PC-9 (cell line): ENCODE data around the gene CLDN25. TPM values are rescaled to one million over a fixed set of nuclear protein-coding genes. Genes with fewer than 3 reads are reported as not detected.

ENCODE experiments used
- BruUV-seq: library from RNA; stranded (reverse); fragments of 400-500 nt; replicated peaks from 2 replicates; lab custom pipeline; 2021; lab: Mats Ljungman, UMichigan
- CTCF ChIA-PET: fragments of 300-600 bp; sonication (Branson Sonifier 250); formaldehyde crosslinking; loops from one replicate; lab custom pipeline; 2022; ENCODE audit warnings: antibody characterized with exemption; lab: Charles Lee
- POLR2A ChIA-PET: fragments of 300-600 bp; sonication (Branson Sonifier 250); formaldehyde crosslinking; loops from one replicate; lab custom pipeline; 2022; ENCODE audit warnings: antibody characterized with exemption; ENCODE audit not compliant: unreplicated experiment; lab: Charles Lee
- DNase-seq, 2 experiments: peaks; one replicate each; pipeline versions ENCODE4 v3.0.0 to v3.0.0-alpha.2; 2015 to 2022; ENCODE audit warnings: mixed read lengths in 1 of 2
- H2AFZ ChIP-seq: fragments of 200-600 bp; sonication (generic); 2 replicates; pipeline ENCODE4 v1.8.1; 2017; ENCODE audit warnings: antibody characterized with exemption
- H3F3A ChIP-seq: fragments of 200-600 bp; sonication (generic); 2 replicates; pipeline ENCODE4 v1.8.1; 2017; ENCODE audit warnings: antibody characterized with exemption, mild to moderate bottlenecking, low read depth; ENCODE audit not compliant: insufficient read depth
- H3K27ac ChIP-seq: fragments of 200-600 bp; sonication (generic); 2 replicates; pipeline ENCODE4 v1.6.1; 2016; ENCODE audit warnings: mixed run types
- H3K27me3 ChIP-seq: fragments of 200-600 bp; sonication (generic); 2 replicates; pipeline ENCODE4 v1.6.1; 2016; ENCODE audit warnings: low read depth, mixed run types; ENCODE audit not compliant: insufficient read depth
- H3K36me3 ChIP-seq: fragments of 200-600 bp; sonication (generic); 2 replicates; pipeline ENCODE4 v1.6.1; 2016; ENCODE audit warnings: low read depth, mixed run types
- H3K4me1 ChIP-seq: fragments of 200-600 bp; sonication (generic); replicated peaks from 2 replicates; pipeline ENCODE4 v1.6.1; 2016; ENCODE audit warnings: mixed run types; ENCODE audit not compliant: insufficient read depth
- H3K4me2 ChIP-seq: fragments of 200-600 bp; sonication (generic); 2 replicates; pipeline ENCODE4 v1.6.1; 2017; ENCODE audit warnings: mixed run types
- H3K4me3 ChIP-seq: fragments of 200-600 bp; sonication (generic); 2 replicates; pipeline ENCODE4 v1.6.1; 2016; ENCODE audit warnings: mixed run types
- H3K79me2 ChIP-seq: fragments of 200-600 bp; sonication (generic); 2 replicates; pipeline ENCODE4 v1.6.1; 2017; ENCODE audit warnings: low read depth, mixed run types
- H3K9me2 ChIP-seq: fragments of 200-600 bp; sonication (generic); 2 replicates; pipeline ENCODE4 v1.8.1; 2017; ENCODE audit warnings: mild to moderate bottlenecking; ENCODE audit not compliant: insufficient read depth
- H3K9me3 ChIP-seq: fragments of 200-600 bp; sonication (generic); 2 replicates; pipeline ENCODE4 v1.8.1; 2016; ENCODE audit warnings: low read depth; ENCODE audit not compliant: insufficient read depth
- H4K20me1 ChIP-seq: fragments of 200-600 bp; sonication (generic); 2 replicates; pipeline ENCODE4 v1.8.1; 2017; ENCODE audit not compliant: insufficient read depth
- EZH2 ChIP-seq: fragments of 200-600 bp; sonication (generic); IDR thresholded peaks from 2 replicates; pipeline ENCODE4 v1.8.0; 2017; ENCODE audit warnings: antibody characterized with exemption, low read depth
- intact Hi-C: fragments of 100-400 bp; cut with micrococcal nuclease; formaldehyde crosslinking; loops from one replicate; pipeline ENCODE4 v1.10.0; 2022; ENCODE audit not compliant: unreplicated experiment
- total RNA-seq: library from RNA; stranded (reverse); gene quantifications from 2 replicates; pipeline ENCODE4 v1.2.3, GENCODE V29; 2021
- TF ChIP-seq, protein P1 (sequence below): fragments of 200-600 bp; sonication (generic); conservative IDR thresholded peaks from 2 replicates; pipeline ENCODE4 v1.6.1; 2017; ENCODE audit warnings: mixed run types, antibody characterized with exemption, mild to moderate bottlenecking, moderate library complexity

Gene CLDN25
- total RNA-seq, 1 experiment from 2014 or later = not detected

DNA sequence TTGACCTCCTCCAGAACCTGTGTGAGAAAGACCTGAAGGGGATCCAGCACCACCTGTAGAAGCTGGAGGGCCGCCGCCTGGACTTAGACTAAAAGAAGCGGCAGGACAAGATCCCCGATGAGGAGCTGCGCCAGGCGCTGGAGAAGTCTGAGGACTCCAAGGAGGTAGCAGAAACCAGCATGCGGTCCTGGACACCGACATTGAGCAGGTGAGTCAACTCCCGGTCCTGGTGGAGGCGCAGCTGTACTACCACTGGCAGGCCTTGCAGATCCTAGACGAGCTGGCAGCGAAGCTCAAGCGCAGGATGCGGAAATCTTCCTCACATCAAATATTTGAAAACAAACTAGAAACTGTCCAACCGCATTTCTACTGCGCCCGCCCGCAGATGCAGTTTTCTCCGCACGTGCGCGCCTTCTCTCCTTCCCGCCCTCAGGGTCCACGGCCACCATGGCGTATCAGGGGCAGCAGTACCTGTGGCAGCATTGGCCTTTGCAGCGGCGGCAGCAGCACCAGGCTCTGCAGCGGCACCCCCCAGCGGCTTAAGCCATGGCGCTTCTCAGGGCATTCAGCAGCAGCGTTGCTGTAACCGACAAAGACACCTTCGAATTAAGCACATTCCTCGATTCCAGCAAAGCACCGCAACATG lies 10.2 kb downstream of the CLDN25 start:
- Histone ChIP-seq H3K4me3 (no peak overlapping the region), H3K27me3 (peaks cover 36% of the 10 kb centered on the region), H4K20me1 (no peaks in the 10 kb centered on the region), H2AFZ (no peak overlapping the region), H3F3A (no peaks in the 10 kb centered on the region), H3K4me1 (no peaks in the 10 kb centered on the region), H3K9me2 (0 out of 2 replicates have a peak, but pooled peaks cover 3% of the 10 kb centered on the region), H3K9me3 (no peaks in the 10 kb centered on the region), H3K36me3 (no peaks in the 10 kb centered on the region), H3K79me2 (no peaks in the 10 kb centered on the region), H3K27ac (no peak overlapping the region), H3K4me2 (no peak overlapping the region)
- CTCF ChIA-PET = no interaction called here
- no TSS peak for BruUV-seq
- TF ChIP-seq, protein P1, sequence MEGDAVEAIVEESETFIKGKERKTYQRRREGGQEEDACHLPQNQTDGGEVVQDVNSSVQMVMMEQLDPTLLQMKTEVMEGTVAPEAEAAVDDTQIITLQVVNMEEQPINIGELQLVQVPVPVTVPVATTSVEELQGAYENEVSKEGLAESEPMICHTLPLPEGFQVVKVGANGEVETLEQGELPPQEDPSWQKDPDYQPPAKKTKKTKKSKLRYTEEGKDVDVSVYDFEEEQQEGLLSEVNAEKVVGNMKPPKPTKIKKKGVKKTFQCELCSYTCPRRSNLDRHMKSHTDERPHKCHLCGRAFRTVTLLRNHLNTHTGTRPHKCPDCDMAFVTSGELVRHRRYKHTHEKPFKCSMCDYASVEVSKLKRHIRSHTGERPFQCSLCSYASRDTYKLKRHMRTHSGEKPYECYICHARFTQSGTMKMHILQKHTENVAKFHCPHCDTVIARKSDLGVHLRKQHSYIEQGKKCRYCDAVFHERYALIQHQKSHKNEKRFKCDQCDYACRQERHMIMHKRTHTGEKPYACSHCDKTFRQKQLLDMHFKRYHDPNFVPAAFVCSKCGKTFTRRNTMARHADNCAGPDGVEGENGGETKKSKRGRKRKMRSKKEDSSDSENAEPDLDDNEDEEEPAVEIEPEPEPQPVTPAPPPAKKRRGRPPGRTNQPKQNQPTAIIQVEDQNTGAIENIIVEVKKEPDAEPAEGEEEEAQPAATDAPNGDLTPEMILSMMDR = no peak
- no peak for TF ChIP-seq EZH2
- POLR2A ChIA-PET = no interaction called here
- DNase-seq = no peak
- intact Hi-C loops = no loop called here

DNA sequence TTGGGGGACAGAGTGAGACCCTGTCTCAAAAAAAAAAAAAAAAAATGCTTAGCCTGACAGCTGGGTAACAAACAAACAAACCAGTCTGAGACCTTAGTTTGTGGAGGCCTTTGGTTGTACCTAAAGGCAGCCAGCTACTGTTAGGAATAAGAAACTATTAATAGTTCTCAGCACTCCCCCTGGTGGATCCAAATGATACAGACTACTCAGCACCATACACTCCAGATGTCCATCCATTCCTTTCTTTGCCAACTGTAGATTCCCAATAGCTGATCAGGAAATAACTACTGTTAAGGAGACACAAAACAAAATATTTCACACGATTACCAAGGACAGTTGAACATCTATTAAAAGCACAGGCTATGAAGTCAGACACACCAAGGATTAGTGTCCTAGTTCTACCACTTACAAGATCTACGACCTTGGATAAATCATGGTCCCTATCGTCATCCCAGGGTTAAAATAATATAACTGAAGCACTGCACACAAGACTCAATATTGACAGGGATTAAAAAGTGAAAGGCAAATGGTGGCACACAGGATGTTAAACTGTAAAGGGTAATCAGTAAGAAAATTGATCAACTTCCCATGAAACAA lies 17.2 kb downstream of the CLDN25 start:
- Histone ChIP-seq H3F3A (no peaks in the 10 kb centered on the region), H3K4me3 (no peak overlapping the region), H3K9me2 (no peaks in the 10 kb centered on the region), H3K27me3 (no peaks in the 10 kb centered on the region), H3K9me3 (no peaks in the 10 kb centered on the region), H3K36me3 (no peaks in the 10 kb centered on the region), H2AFZ (no peak overlapping the region), H3K79me2 (no peaks in the 10 kb centered on the region), H4K20me1 (no peaks in the 10 kb centered on the region), H3K4me1 (no peaks in the 10 kb centered on the region), H3K27ac (no peak overlapping the region), H3K4me2 (no peak overlapping the region)
- ChIA-PET CTCF (interaction anchor here (1.1 kb wide), 1 partner anchor 66 kb away, joined by 3 read pairs; no protein-coding TSS in a partner anchor), POLR2A (no interaction called here)
- intact Hi-C loops = loop anchor here (5.0 kb wide), 1 partner anchor 489 kb away; no protein-coding TSS in a partner anchor
- TF ChIP-seq EZH2 = no peak
- TF ChIP-seq, protein P1 = peak; percentile 77
- DNase-seq = no peak
- no TSS peak for BruUV-seq

DNA sequence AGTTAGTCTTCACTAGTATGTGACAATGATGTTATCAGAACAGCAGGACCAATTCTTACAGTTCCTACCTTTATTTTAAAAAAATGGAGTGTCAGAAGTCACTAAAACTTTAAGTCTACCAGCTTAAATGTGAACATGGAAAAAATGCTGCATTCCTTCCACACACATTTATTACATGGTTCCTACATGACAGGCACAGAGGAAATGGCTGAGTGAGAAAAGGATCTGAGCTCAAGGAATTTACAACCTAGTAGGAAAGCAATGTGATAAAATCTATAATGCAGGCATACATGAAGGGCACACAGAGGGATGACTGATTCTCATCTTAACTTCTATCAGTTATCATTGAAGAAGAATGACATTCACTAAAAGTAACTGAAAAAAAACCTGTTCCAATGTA lies 23.0 kb downstream of the CLDN25 start:
- no peaks in the 10 kb centered on the region for H4K20me1 ChIP-seq
- no peak overlapping the region for H3K4me3 ChIP-seq
- H3K9me3 ChIP-seq = no peaks in the 10 kb centered on the region
- H3K4me1 ChIP-seq = no peaks in the 10 kb centered on the region
- no peaks in the 10 kb centered on the region for H3K36me3 ChIP-seq
- H3F3A ChIP-seq = no peaks in the 10 kb centered on the region
- TF ChIP-seq EZH2 = no peak
- TF ChIP-seq, protein P1 = no peak
- CTCF ChIA-PET = no interaction called here
- no peak overlapping the region for H3K4me2 ChIP-seq
- H3K27me3 ChIP-seq = no peaks in the 10 kb centered on the region
- no peak for DNase-seq
- H3K27ac ChIP-seq = no peak overlapping the region
- no peaks in the 10 kb centered on the region for H3K79me2 ChIP-seq
- no TSS peak for BruUV-seq
- POLR2A ChIA-PET = no interaction called here
- no peak overlapping the region for H2AFZ ChIP-seq
- no peaks in the 10 kb centered on the region for H3K9me2 ChIP-seq
- intact Hi-C loops = no loop called here
